NCI-H82 treated with DMSO at 0.1 percent for 48 hours (cell line): ENCODE results near the gene COX19.

Experiments used
- DNase-seq: peaks from one replicate; lab custom pipeline; 2025; ENCODE audit not compliant: unreplicated experiment; lab: John Stamatoyannopoulos, UW

The COX19 gene

GRCh38 chr7:992709-993607 is 17.6 kb upstream of the COX19 start:
- peak; percentile 91 for DNase-seq

GRCh38 chr7:991729-992656 is 16.6 kb upstream of the COX19 start:
- DNase-seq, result no peak

GRCh38 chr7:990933-991728 is 15.8 kb upstream of the COX19 start:
- DNase-seq, result no peak

GRCh38 chr7:990352-990932 is 15.1 kb upstream of the COX19 start:
- no peak for DNase-seq

GRCh38 chr7:988963-989529 is 13.7 kb upstream of the COX19 start:
- no peak for DNase-seq

- DNase-seq, result no peak
These were observed 13.1 kb upstream of the COX19 start for GRCh38 chr7:988426-988911.

GRCh38 chr7:987909-988308 is 12.6 kb upstream of the COX19 start:
- no peak for DNase-seq

- no peak for DNase-seq
These were observed 11.7 kb upstream of the COX19 start for GRCh38 chr7:986766-987751.

- DNase-seq, result no peak
These were observed 10.8 kb upstream of the COX19 start for GRCh38 chr7:985915-986741.

GRCh38 chr7:985127-985416 is 9.7 kb upstream of the COX19 start:
- DNase-seq, result no peak

- no peak for DNase-seq
These were observed 9.2 kb upstream of the COX19 start for GRCh38 chr7:984361-985126.

- no peak for DNase-seq
These were observed 8.3 kb upstream of the COX19 start for GRCh38 chr7:983616-984071.

- no peak for DNase-seq
These were observed 7.8 kb upstream of the COX19 start, which contains the start of gene CYP2W1 for GRCh38 chr7:983004-983615. Gene CYP2W1 (plus strand): TSS chr7:983181. CDS start chr7:983212, 31 bp downstream.

GRCh38 chr7:982511-983003 is 7.2 kb upstream of the COX19 start:
- no peak for DNase-seq

GRCh38 chr7:981793-982510 is 6.6 kb upstream of the COX19 start:
- peak; percentile 85 for DNase-seq
